HepG2 (cell line): Measurements from ENCODE around the gene RBCK1. TPM values are rescaled to one million over a fixed set of nuclear protein-coding genes. Genes with fewer than 3 reads are reported as not detected.

Source experiments
- ADNP ChIP-seq: sonication (generic); formaldehyde crosslinking; IDR thresholded peaks from 2 replicates; pipeline ENCODE4 v1.4.0; 2020; ENCODE audit warnings: missing genetic modification reagents
- ATF4 ChIP-seq, 2 experiments: fragments of 450-650 bp in 1 of 2; sonication (generic) in 1 of 2; formaldehyde crosslinking; IDR thresholded peaks; 2 replicates each; pipeline versions ENCODE4 v1.5.0 to v1.8.0; 2020 to 2022; ENCODE audit warnings: mild to moderate bottlenecking in 1 of 2, missing genetic modification reagents in 1 of 2
- ATRX ChIP-seq: sonication (generic); formaldehyde crosslinking; IDR thresholded peaks from 2 replicates; pipeline ENCODE4 v1.4.0; 2020; ENCODE audit warnings: missing genetic modification reagents, borderline replicate concordance
- CHCHD3 ChIP-seq: sonication (generic); formaldehyde crosslinking; IDR thresholded peaks from 2 replicates; pipeline ENCODE4 v1.8.0; 2022; ENCODE audit warnings: mild to moderate bottlenecking, missing genetic modification reagents, moderate library complexity
- E2F5 ChIP-seq: sonication (generic); formaldehyde crosslinking; conservative IDR thresholded peaks from 2 replicates; pipeline ENCODE4 v1.4.0; 2020; ENCODE audit warnings: missing genetic modification reagents
- GATAD1 ChIP-seq: IDR thresholded peaks from 2 replicates; pipeline ENCODE4 v1.6.1; 2016; ENCODE audit warnings: missing genetic modification reagents, missing compliant biosample characterization
- GPN1 ChIP-seq: sonication (generic); formaldehyde crosslinking; IDR thresholded peaks from 2 replicates; pipeline ENCODE4 v1.5.1; 2020; ENCODE audit warnings: missing genetic modification reagents, borderline replicate concordance
- HMG20B ChIP-seq: conservative IDR thresholded peaks from 2 replicates; pipeline ENCODE4 v1.6.1; 2016; ENCODE audit warnings: missing genetic modification reagents, missing compliant biosample characterization
- HNF4G ChIP-seq, 2 experiments: sonication (generic) in 1 of 2; formaldehyde crosslinking in 1 of 2; IDR thresholded peaks; 2 replicates each; pipeline versions ENCODE4 v1.4.0 to v1.6.1; 2011 to 2020; ENCODE audit warnings: borderline replicate concordance in 2 of 2, low read depth in 2 of 2, mild to moderate bottlenecking in 2 of 2, low read length in 1 of 2, missing genetic modification reagents in 1 of 2, moderate library complexity in 1 of 2
- MAFF ChIP-seq: IDR thresholded peaks from 2 replicates; pipeline ENCODE4 v1.6.1; 2011; ENCODE audit warnings: low read depth, low read length, improper control_type of control experiment
- NFKBIZ ChIP-seq: IDR thresholded peaks from 2 replicates; pipeline ENCODE4 v1.6.1; 2018; ENCODE audit warnings: missing genetic modification reagents, missing compliant biosample characterization
- NR2F2 ChIP-seq: IDR thresholded peaks from 2 replicates; pipeline ENCODE4 v1.6.1; 2012; ENCODE audit warnings: low read depth, inconsistent platforms, borderline replicate concordance
- POLR2A ChIP-seq, 2 experiments: IDR thresholded peaks; 2 replicates each; pipeline ENCODE4 v1.6.1; 2011; ENCODE audit warnings: low read depth in 2 of 2, low read length in 2 of 2, mild to moderate bottlenecking in 1 of 2, moderate library complexity in 1 of 2; ENCODE audit not compliant: insufficient read depth in 1 of 2
- PRDM15 ChIP-seq: sonication (generic); formaldehyde crosslinking; IDR thresholded peaks from 2 replicates; pipeline ENCODE4 v1.4.0; 2020; ENCODE audit warnings: missing genetic modification reagents
- RCOR2 ChIP-seq: IDR thresholded peaks from 2 replicates; pipeline ENCODE4 v1.6.1; 2016; ENCODE audit warnings: missing biosample characterization, missing genetic modification reagents
- RFX5 ChIP-seq: IDR thresholded peaks from 2 replicates; pipeline ENCODE4 v1.6.1; 2011; ENCODE audit warnings: low read depth, low read length, improper control_type of control experiment
- SRSF9 ChIP-seq: fragments of 200-400 bp; formaldehyde crosslinking; IDR thresholded peaks from 2 replicates; pipeline ENCODE4 v1.6.1; 2018; ENCODE audit warnings: borderline replicate concordance, mild to moderate bottlenecking, low read depth, low read length; ENCODE audit not compliant: insufficient read depth, poor library complexity, severe bottlenecking
- SUZ12 ChIP-seq: fragments of 150-350 bp; IDR thresholded peaks from 2 replicates; pipeline ENCODE4 v1.6.1; 2014; ENCODE audit warnings: low read depth, low read length
- ZBTB38 ChIP-seq: sonication (generic); formaldehyde crosslinking; IDR thresholded peaks from 2 replicates; pipeline ENCODE4 v1.5.1; 2020; ENCODE audit warnings: mild to moderate bottlenecking, missing genetic modification reagents
- ZEB1 ChIP-seq: IDR thresholded peaks from 2 replicates; pipeline ENCODE4 v1.6.1; 2012; ENCODE audit warnings: mild to moderate bottlenecking, low read depth, inconsistent platforms; ENCODE audit not compliant: insufficient replicate concordance
- ZFP36L1 ChIP-seq: sonication (generic); formaldehyde crosslinking; IDR thresholded peaks from 2 replicates; pipeline ENCODE4 v1.8.0; 2022; ENCODE audit warnings: mild to moderate bottlenecking, missing genetic modification reagents, moderate library complexity
- ZNF570 ChIP-seq: sonication (generic); formaldehyde crosslinking; IDR thresholded peaks from 2 replicates; pipeline ENCODE4 v1.4.0; 2020; ENCODE audit warnings: mild to moderate bottlenecking, missing genetic modification reagents, borderline replicate concordance
- ZNF614 ChIP-seq: IDR thresholded peaks from 2 replicates; pipeline ENCODE4 v1.6.1; 2018; ENCODE audit warnings: missing biosample characterization, missing genetic modification reagents, inconsistent platforms, borderline replicate concordance
- ZNF629 ChIP-seq: sonication (generic); formaldehyde crosslinking; conservative IDR thresholded peaks from 2 replicates; pipeline ENCODE4 v1.5.0; 2020; ENCODE audit warnings: missing genetic modification reagents
- ZNF775 ChIP-seq: sonication (generic); formaldehyde crosslinking; IDR thresholded peaks from 2 replicates; pipeline ENCODE4 v1.4.0; 2020; ENCODE audit warnings: missing genetic modification reagents, mild to moderate bottlenecking, moderate library complexity, borderline replicate concordance
- polyA plus RNA-seq, 8 experiments: library from polyadenylated mRNA; depleted of rRNA in 3 of 8; stranded (reverse) in 7 of 8; unstranded in 1 of 8; fragments of >200 nt; fragmentation: Illumina TruSeq in 4 of 8; extraction: Trizol in 4 of 8; gene quantifications; 2 replicates each; pipeline versions ENCODE4 v1.2.1 to v1.2.3, GENCODE V29; 2011 to 2016; ENCODE audit warnings: low read depth in 4 of 8, missing spikeins in 1 of 8, mixed read lengths in 1 of 8; ENCODE audit not compliant: insufficient read depth in 1 of 8
- total RNA-seq, 5 experiments: library from RNA; depleted of rRNA; stranded (reverse); fragments of >200 nt; fragmentation: Illumina TruSeq; extraction: Trizol; gene quantifications; 2 replicates each; pipeline ENCODE4 v1.2.3, GENCODE V29; 2016; ENCODE audit warnings: low read depth in 1 of 5

Gene RBCK1
- total and polyA plus RNA-seq, 2 of the 13 experiments (the other 11 are each of a cell fraction or from before 2014, with no cell fraction given), result 149 to 215 TPM

GRCh38 chr20:478010-478948, 70.2 kb downstream of the RBCK1 start (continued):
- TF ChIP-seq E2F5 (CRISPR knock-in tag) (no peak), ZNF629 (no peak), NR2F2 (no peak), ZFP36L1 (CRISPR knock-in tag) (0 out of 2 replicates have a peak, but pooled peaks have one; percentile 30), ZEB1 (no peak), HNF4G (IDR thresholded peaks at IDR 0.05; ENCODE audit: borderline replicate concordance, low read depth, low read length) (no peak; the same call in 1 of the 2 replicates), HNF4G (CRISPR knock-in tag; IDR thresholded peaks at IDR 0.05; ENCODE audit: borderline replicate concordance, low read depth) (no peak), ATRX (no peak), GATAD1 (CRISPR knock-in tag) (no peak), POLR2A (IDR thresholded peaks at IDR 0.05; ENCODE audit: insufficient read depth in 1 of 2, low read depth in 2 of 2, low read length in 2 of 2) (no peak), ATF4 (CRISPR knock-in tag; IDR thresholded peaks at IDR 0.05) (peak in 1 of 2 experiments; percentile 53; a peak in 1 of 4 replicates), HMG20B (CRISPR knock-in tag) (no peak), NFKBIZ (CRISPR knock-in tag) (no peak), SUZ12 (no peak), ZNF570 (no peak), RCOR2 (no peak), ADNP (CRISPR knock-in tag) (no peak), MAFF (no peak), SRSF9 (no peak), PRDM15 (CRISPR knock-in tag) (no peak), CHCHD3 (CRISPR knock-in tag) (0 out of 2 replicates have a peak, but pooled peaks have one; percentile 39), ZBTB38 (CRISPR knock-in tag) (no peak), ZNF614 (CRISPR knock-in tag) (no peak), GPN1 (CRISPR knock-in tag) (no peak), ZNF775 (CRISPR knock-in tag) (no peak), RFX5 (no peak)
